WTC11 (cell line): ENCODE data around the gene RGS6. TPM values are rescaled to one million over a fixed set of nuclear protein-coding genes. Genes with fewer than 3 reads are reported as not detected.

Experiments used
- ATAC-seq: fragments of 200-7000 bp; cut with Tn5 transposase; 2 replicates; pipeline ENCODE4 v1.10.0; 2021; ENCODE audit warnings: mild to moderate bottlenecking, moderate library complexity
- CTCF ChIA-PET: fragments of 300-600 bp; sonication (Branson Sonifier 250); formaldehyde crosslinking; loops from one replicate; lab custom pipeline; 2021; ENCODE audit warnings: antibody characterized with exemption; lab: Charles Lee
- POLR2A ChIA-PET: fragments of 350-600 bp; sonication (Branson Sonifier 250); formaldehyde crosslinking; loops from one replicate; lab custom pipeline; 2021; ENCODE audit warnings: antibody characterized with exemption; lab: Charles Lee
- DNase-seq: peaks from one replicate; pipeline ENCODE4 v3.0.0; 2021; ENCODE audit warnings: low spot score
- H3K27ac Mint-ChIP-seq: 2 replicates; pipeline ENCODE4 v1.8.0; 2021; ENCODE audit warnings: mixed read lengths
- H3K27me3 Mint-ChIP-seq: 2 replicates; pipeline ENCODE4 v1.8.0; 2021; ENCODE audit warnings: low read depth, mild to moderate bottlenecking, moderate library complexity, mixed read lengths
- H3K36me3 Mint-ChIP-seq: 2 replicates; pipeline ENCODE4 v1.8.0; 2021; ENCODE audit warnings: mixed read lengths
- H3K4me1 Mint-ChIP-seq: 2 replicates; pipeline ENCODE4 v1.8.0; 2022; ENCODE audit warnings: mixed read lengths
- H3K4me3 Mint-ChIP-seq: 2 replicates; pipeline ENCODE4 v1.8.0; 2021; ENCODE audit warnings: mild to moderate bottlenecking, moderate library complexity, mixed read lengths
- H3K9me3 Mint-ChIP-seq: 2 replicates; pipeline ENCODE4 v1.8.0; 2021; ENCODE audit warnings: mixed read lengths
- GABPB1 ChIP-seq: sonication (generic); formaldehyde crosslinking; IDR thresholded peaks from 2 replicates; pipeline ENCODE4 v1.8.1; 2023; ENCODE audit warnings: mild to moderate bottlenecking, missing genetic modification reagents
- KAT7 ChIP-seq: sonication (generic); formaldehyde crosslinking; IDR thresholded peaks from 2 replicates; pipeline ENCODE4 v1.8.1; 2023; ENCODE audit warnings: missing genetic modification reagents, mild to moderate bottlenecking, borderline replicate concordance
- MYBL2 ChIP-seq: sonication (generic); formaldehyde crosslinking; IDR thresholded peaks from 2 replicates; pipeline ENCODE4 v1.8.1; 2023; ENCODE audit warnings: mild to moderate bottlenecking, moderate library complexity, missing genetic modification reagents
- NFATC4 ChIP-seq: fragments of 250-450 bp; sonication (Bioruptor Pico); IDR thresholded peaks from 2 replicates; pipeline ENCODE4 v1.9.0; 2021; ENCODE audit warnings: mild to moderate bottlenecking
- NR3C1 ChIP-seq: sonication (generic); formaldehyde crosslinking; conservative IDR thresholded peaks from 2 replicates; pipeline ENCODE4 v1.8.1; 2023; ENCODE audit warnings: low read depth, mild to moderate bottlenecking, missing genetic modification reagents
- OVOL2 ChIP-seq: fragments of 250-450 bp; sonication (Bioruptor Pico); IDR thresholded peaks from 2 replicates; pipeline ENCODE4 v1.9.0; 2021; ENCODE audit warnings: mild to moderate bottlenecking, borderline replicate concordance
- PRRX2 ChIP-seq: fragments of 250-450 bp; sonication (Bioruptor Pico); IDR thresholded peaks from 2 replicates; pipeline ENCODE4 v1.8.0; 2021; ENCODE audit warnings: mild to moderate bottlenecking
- SOX15 ChIP-seq: fragments of 250-450 bp; sonication (Bioruptor Pico); IDR thresholded peaks from 2 replicates; pipeline ENCODE4 v1.9.0; 2021; ENCODE audit warnings: mild to moderate bottlenecking
- TP53 ChIP-seq: sonication (generic); formaldehyde crosslinking; IDR thresholded peaks from 2 replicates; pipeline ENCODE4 v1.8.1; 2023; ENCODE audit warnings: mild to moderate bottlenecking, missing genetic modification reagents
- total RNA-seq: library from RNA; stranded (reverse); gene quantifications from 3 replicates; pipeline ENCODE4 v1.2.3, GENCODE V29; 2021
- TF ChIP-seq, protein P1 (sequence below): sonication (generic); formaldehyde crosslinking; IDR thresholded peaks from 2 replicates; pipeline ENCODE4 v1.8.0; 2022; ENCODE audit warnings: missing genetic modification reagents
- TF ChIP-seq, protein P2 (sequence below): sonication (generic); formaldehyde crosslinking; IDR thresholded peaks from 2 replicates; pipeline ENCODE4 v1.8.1; 2023; ENCODE audit warnings: mild to moderate bottlenecking, missing genetic modification reagents, moderate library complexity
- TF ChIP-seq, protein P3 (sequence below): sonication (generic); formaldehyde crosslinking; IDR thresholded peaks from 2 replicates; pipeline ENCODE4 v1.8.0; 2023; ENCODE audit warnings: missing genetic modification reagents, mild to moderate bottlenecking, borderline replicate concordance
- TF ChIP-seq, protein P4 (sequence below): sonication (generic); formaldehyde crosslinking; IDR thresholded peaks from 2 replicates; pipeline ENCODE4 v1.8.0; 2022; ENCODE audit warnings: mild to moderate bottlenecking, missing genetic modification reagents
- TF ChIP-seq, protein P5 (sequence below): sonication (generic); formaldehyde crosslinking; conservative IDR thresholded peaks from 2 replicates; pipeline ENCODE4 v1.8.1; 2022; ENCODE audit warnings: mild to moderate bottlenecking, missing genetic modification reagents
- TF ChIP-seq, protein P6 (sequence below): sonication (generic); formaldehyde crosslinking; IDR thresholded peaks from 2 replicates; pipeline ENCODE4 v1.8.0; 2022; ENCODE audit warnings: mild to moderate bottlenecking, missing genetic modification reagents
- TF ChIP-seq, protein P7 (sequence below): fragments of 250-450 bp; sonication (Bioruptor Pico); IDR thresholded peaks from 2 replicates; pipeline ENCODE4 v2.1.2; 2022; ENCODE audit warnings: mild to moderate bottlenecking, moderate library complexity
- TF ChIP-seq, protein P8 (sequence below): sonication (generic); formaldehyde crosslinking; IDR thresholded peaks from 2 replicates; pipeline ENCODE4 v1.8.1; 2023; ENCODE audit warnings: mild to moderate bottlenecking, missing genetic modification reagents, moderate library complexity
- TF ChIP-seq, protein P9 (sequence below): sonication (generic); formaldehyde crosslinking; IDR thresholded peaks from 2 replicates; pipeline ENCODE4 v1.8.1; 2023; ENCODE audit warnings: mild to moderate bottlenecking, moderate library complexity, missing genetic modification reagents

Gene RGS6
- total RNA-seq, 1 experiment from 2014 or later = 1.0 TPM

DNA sequence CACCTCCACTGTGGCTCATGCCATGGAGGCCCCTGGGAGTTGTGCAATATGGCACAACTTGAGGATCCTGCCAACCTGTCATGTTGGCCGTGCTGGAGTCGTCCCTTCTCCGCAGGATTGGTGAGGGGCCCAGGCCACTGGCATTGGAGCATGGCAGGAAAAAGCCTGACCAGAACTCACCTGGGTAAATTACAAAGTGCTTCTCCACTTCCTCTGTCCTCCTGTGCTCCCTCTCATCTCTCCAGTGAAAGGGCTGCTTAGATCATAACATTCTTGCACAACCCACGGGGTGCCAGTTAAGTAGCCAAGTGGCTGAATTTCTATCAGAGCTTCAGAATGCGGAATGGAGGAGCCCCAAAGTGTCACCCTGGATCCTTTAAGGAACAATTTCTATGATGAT is 580.7 kb downstream of the RGS6 start:
- no peaks in the 10 kb centered on the region for H3K36me3 Mint-ChIP-seq
- H3K4me1 Mint-ChIP-seq = peaks cover 3% of the 10 kb centered on the region; the same call in 1 of the 2 replicates
- H3K9me3 Mint-ChIP-seq = peaks cover 2% of the 10 kb centered on the region; the same call in 1 of the 2 replicates
- no peak for DNase-seq
- ATAC-seq = no peak
- H3K27ac Mint-ChIP-seq = no peak overlapping the region
- H3K27me3 Mint-ChIP-seq = no peaks in the 10 kb centered on the region
- no peak overlapping the region for H3K4me3 Mint-ChIP-seq
- CTCF ChIA-PET = interaction anchor here (1.5 to 3.5 kb wide), 9 partner anchors 15 to 514 kb away, joined by 3 to 47 read pairs (median 10); partner anchors contain the start of genes DPF3 and ZFYVE1
- TF ChIP-seq, protein P1, sequence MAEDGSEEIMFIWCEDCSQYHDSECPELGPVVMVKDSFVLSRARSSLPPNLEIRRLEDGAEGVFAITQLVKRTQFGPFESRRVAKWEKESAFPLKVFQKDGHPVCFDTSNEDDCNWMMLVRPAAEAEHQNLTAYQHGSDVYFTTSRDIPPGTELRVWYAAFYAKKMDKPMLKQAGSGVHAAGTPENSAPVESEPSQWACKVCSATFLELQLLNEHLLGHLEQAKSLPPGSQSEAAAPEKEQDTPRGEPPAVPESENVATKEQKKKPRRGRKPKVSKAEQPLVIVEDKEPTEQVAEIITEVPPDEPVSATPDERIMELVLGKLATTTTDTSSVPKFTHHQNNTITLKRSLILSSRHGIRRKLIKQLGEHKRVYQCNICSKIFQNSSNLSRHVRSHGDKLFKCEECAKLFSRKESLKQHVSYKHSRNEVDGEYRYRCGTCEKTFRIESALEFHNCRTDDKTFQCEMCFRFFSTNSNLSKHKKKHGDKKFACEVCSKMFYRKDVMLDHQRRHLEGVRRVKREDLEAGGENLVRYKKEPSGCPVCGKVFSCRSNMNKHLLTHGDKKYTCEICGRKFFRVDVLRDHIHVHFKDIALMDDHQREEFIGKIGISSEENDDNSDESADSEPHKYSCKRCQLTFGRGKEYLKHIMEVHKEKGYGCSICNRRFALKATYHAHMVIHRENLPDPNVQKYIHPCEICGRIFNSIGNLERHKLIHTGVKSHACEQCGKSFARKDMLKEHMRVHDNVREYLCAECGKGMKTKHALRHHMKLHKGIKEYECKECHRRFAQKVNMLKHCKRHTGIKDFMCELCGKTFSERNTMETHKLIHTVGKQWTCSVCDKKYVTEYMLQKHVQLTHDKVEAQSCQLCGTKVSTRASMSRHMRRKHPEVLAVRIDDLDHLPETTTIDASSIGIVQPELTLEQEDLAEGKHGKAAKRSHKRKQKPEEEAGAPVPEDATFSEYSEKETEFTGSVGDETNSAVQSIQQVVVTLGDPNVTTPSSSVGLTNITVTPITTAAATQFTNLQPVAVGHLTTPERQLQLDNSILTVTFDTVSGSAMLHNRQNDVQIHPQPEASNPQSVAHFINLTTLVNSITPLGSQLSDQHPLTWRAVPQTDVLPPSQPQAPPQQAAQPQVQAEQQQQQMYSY = no peak
- TF ChIP-seq KAT7 (CRISPR knock-in tag) (no peak), GABPB1 (CRISPR knock-in tag) (no peak), NR3C1 (CRISPR knock-in tag) (no peak), PRRX2 (no peak), OVOL2 (CRISPR knock-in tag) (no peak)
- TF ChIP-seq, protein P2, sequence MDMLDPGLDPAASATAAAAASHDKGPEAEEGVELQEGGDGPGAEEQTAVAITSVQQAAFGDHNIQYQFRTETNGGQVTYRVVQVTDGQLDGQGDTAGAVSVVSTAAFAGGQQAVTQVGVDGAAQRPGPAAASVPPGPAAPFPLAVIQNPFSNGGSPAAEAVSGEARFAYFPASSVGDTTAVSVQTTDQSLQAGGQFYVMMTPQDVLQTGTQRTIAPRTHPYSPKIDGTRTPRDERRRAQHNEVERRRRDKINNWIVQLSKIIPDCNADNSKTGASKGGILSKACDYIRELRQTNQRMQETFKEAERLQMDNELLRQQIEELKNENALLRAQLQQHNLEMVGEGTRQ (CRISPR knock-in tag) = no peak
- TF ChIP-seq, protein P3, sequence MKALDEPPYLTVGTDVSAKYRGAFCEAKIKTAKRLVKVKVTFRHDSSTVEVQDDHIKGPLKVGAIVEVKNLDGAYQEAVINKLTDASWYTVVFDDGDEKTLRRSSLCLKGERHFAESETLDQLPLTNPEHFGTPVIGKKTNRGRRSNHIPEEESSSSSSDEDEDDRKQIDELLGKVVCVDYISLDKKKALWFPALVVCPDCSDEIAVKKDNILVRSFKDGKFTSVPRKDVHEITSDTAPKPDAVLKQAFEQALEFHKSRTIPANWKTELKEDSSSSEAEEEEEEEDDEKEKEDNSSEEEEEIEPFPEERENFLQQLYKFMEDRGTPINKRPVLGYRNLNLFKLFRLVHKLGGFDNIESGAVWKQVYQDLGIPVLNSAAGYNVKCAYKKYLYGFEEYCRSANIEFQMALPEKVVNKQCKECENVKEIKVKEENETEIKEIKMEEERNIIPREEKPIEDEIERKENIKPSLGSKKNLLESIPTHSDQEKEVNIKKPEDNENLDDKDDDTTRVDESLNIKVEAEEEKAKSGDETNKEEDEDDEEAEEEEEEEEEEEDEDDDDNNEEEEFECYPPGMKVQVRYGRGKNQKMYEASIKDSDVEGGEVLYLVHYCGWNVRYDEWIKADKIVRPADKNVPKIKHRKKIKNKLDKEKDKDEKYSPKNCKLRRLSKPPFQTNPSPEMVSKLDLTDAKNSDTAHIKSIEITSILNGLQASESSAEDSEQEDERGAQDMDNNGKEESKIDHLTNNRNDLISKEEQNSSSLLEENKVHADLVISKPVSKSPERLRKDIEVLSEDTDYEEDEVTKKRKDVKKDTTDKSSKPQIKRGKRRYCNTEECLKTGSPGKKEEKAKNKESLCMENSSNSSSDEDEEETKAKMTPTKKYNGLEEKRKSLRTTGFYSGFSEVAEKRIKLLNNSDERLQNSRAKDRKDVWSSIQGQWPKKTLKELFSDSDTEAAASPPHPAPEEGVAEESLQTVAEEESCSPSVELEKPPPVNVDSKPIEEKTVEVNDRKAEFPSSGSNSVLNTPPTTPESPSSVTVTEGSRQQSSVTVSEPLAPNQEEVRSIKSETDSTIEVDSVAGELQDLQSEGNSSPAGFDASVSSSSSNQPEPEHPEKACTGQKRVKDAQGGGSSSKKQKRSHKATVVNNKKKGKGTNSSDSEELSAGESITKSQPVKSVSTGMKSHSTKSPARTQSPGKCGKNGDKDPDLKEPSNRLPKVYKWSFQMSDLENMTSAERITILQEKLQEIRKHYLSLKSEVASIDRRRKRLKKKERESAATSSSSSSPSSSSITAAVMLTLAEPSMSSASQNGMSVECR (CRISPR knock-in tag) = no peak
- TF ChIP-seq, protein P4, sequence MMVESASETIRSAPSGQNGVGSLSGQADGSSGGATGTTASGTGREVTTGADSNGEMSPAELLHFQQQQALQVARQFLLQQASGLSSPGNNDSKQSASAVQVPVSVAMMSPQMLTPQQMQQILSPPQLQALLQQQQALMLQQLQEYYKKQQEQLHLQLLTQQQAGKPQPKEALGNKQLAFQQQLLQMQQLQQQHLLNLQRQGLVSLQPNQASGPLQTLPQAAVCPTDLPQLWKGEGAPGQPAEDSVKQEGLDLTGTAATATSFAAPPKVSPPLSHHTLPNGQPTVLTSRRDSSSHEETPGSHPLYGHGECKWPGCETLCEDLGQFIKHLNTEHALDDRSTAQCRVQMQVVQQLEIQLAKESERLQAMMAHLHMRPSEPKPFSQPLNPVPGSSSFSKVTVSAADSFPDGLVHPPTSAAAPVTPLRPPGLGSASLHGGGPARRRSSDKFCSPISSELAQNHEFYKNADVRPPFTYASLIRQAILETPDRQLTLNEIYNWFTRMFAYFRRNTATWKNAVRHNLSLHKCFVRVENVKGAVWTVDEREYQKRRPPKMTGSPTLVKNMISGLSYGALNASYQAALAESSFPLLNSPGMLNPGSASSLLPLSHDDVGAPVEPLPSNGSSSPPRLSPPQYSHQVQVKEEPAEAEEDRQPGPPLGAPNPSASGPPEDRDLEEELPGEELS = no peak
- TF ChIP-seq, protein P5, sequence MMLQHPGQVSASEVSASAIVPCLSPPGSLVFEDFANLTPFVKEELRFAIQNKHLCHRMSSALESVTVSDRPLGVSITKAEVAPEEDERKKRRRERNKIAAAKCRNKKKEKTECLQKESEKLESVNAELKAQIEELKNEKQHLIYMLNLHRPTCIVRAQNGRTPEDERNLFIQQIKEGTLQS (CRISPR knock-in tag) = no peak
- POLR2A ChIA-PET = no interaction called here

DNA sequence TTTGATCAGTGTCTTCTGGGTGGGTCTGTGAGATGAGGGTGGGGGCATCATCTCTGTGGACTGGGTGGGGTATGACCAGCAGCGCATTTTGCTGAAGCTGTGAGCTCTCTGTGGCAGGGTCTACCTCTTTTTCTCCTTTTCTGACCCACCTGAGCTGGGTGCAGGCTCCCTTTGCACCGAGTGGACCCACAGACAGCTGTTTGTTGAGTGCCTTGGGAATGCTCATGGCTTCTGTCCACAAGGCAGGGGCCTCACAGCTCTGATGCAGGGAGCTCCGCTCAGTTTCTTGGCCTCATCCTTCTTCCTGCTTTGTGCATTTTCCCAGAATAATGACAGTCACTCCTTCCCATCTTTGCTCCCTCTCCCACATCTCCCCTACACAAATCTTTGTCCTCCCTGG is 581.1 kb downstream of the RGS6 start:
- Mint-ChIP-seq H3K9me3 (no peaks in the 10 kb centered on the region), H3K4me3 (no peak overlapping the region), H3K27ac (no peak overlapping the region), H3K27me3 (no peaks in the 10 kb centered on the region), H3K4me1 (peaks cover 3% of the 10 kb centered on the region; the same call in 1 of the 2 replicates), H3K36me3 (no peaks in the 10 kb centered on the region)
- ChIA-PET CTCF (interaction anchor here (0.7 to 3.5 kb wide), 49 partner anchors 8 to 792 kb away, joined by 3 to 59 read pairs (median 5); partner anchors contain the start of genes DCAF4, DPF3 and ZFYVE1), POLR2A (no interaction called here)
- no peak for DNase-seq
- no peak for ATAC-seq
- TF ChIP-seq, protein P6, sequence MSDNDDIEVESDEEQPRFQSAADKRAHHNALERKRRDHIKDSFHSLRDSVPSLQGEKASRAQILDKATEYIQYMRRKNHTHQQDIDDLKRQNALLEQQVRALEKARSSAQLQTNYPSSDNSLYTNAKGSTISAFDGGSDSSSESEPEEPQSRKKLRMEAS (CRISPR knock-in tag) = no peak
- TF ChIP-seq TP53 = no peak
- no peak for TF ChIP-seq SOX15
- TF ChIP-seq MYBL2 (CRISPR knock-in tag) = no peak
- TF ChIP-seq, protein P7, sequence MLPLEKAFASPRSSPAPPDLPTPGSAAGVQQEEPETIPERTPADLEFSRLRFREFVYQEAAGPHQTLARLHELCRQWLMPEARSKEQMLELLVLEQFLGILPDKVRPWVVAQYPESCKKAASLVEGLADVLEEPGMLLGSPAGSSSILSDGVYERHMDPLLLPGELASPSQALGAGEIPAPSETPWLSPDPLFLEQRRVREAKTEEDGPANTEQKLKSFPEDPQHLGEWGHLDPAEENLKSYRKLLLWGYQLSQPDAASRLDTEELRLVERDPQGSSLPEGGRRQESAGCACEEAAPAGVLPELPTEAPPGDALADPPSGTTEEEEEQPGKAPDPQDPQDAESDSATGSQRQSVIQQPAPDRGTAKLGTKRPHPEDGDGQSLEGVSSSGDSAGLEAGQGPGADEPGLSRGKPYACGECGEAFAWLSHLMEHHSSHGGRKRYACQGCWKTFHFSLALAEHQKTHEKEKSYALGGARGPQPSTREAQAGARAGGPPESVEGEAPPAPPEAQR (CRISPR knock-in tag) = no peak
- TF ChIP-seq GABPB1 (CRISPR knock-in tag) = no peak
- TF ChIP-seq, protein P2 (CRISPR knock-in tag) = no peak
- TF ChIP-seq, protein P8, sequence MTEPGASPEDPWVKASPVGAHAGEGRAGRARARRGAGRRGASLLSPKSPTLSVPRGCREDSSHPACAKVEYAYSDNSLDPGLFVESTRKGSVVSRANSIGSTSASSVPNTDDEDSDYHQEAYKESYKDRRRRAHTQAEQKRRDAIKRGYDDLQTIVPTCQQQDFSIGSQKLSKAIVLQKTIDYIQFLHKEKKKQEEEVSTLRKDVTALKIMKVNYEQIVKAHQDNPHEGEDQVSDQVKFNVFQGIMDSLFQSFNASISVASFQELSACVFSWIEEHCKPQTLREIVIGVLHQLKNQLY (CRISPR knock-in tag) = no peak
- no peak for TF ChIP-seq NFATC4 (CRISPR knock-in tag)
- TF ChIP-seq, protein P9, sequence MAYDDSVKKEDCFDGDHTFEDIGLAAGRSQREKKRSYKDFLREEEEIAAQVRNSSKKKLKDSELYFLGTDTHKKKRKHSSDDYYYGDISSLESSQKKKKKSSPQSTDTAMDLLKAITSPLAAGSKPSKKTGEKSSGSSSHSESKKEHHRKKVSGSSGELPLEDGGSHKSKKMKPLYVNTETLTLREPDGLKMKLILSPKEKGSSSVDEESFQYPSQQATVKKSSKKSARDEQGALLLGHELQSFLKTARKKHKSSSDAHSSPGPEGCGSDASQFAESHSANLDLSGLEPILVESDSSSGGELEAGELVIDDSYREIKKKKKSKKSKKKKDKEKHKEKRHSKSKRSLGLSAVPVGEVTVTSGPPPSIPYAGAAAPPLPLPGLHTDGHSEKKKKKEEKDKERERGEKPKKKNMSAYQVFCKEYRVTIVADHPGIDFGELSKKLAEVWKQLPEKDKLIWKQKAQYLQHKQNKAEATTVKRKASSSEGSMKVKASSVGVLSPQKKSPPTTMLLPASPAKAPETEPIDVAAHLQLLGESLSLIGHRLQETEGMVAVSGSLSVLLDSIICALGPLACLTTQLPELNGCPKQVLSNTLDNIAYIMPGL (CRISPR knock-in tag) = no peak
